ENCODE data around the gene CFAP20DC.

Gene CFAP20DC

DNA sequence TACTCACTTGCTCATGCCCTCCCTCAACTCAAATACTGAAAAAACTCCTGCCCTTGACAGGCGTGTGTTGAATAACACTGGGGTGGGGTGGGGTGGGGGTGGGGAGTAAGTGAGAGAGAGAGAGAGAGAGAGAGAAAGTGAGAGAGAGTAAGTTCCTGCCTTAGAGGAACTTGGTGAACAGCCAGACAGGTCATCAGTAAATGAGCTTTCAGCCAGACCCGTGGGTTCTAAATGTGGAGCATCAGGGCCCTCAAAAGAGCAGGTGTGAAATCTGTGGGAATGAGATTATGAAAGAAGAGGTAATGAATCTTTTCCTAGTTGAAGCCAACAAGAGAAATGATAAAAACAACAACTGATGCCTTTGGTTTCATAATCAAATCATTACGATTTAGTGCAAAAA lies 248.9 kb downstream of the CFAP20DC start:
- no peak for DNase-seq (ENCODE audit: low spot score)

- DNase-seq (ENCODE audit: low spot score): no peak
Observed at GRCh38 chr3:58800032-58800431, 249.8 kb downstream of the CFAP20DC start.

DNA sequence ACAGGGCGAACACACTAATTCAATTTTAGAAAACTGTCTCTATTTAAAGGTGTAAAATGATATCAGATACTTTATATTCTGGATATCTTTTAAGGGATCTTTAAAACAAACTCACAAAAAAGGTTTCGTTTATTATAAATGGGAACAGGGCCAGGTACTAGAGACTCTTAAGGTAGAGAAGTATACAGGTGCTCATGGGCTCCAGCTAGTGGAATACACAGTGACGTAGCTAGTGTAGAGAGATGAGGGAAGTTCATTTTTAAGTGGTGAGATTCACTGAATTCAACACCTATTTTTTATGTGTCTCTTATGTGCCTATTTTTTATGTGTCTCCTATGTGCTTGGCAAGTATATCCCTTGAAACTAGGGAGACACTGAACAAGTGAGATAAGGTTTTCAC lies 250.6 kb downstream of the CFAP20DC start:
- no peak for DNase-seq (ENCODE audit: low spot score)

DNA sequence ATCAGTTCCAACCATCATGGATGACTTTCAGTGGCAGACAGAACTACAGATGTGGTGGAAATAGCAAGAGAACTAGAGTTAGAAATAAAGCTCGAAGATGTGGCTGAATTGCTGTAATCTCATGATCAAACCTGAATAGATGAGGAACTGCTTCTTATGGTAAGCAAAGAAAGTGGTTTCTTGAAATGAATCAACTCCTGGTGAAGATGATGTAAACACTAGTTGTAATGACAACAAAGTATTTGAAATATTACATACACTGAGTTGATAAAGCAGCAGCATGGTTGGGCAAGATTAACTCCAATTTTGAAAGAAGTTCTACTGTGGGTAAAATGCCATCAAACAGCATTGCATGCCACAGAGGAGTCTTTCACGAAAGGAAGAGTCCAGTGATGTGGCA lies 251.5 kb downstream of the CFAP20DC start:
- no peak for DNase-seq (ENCODE audit: low spot score)

DNA sequence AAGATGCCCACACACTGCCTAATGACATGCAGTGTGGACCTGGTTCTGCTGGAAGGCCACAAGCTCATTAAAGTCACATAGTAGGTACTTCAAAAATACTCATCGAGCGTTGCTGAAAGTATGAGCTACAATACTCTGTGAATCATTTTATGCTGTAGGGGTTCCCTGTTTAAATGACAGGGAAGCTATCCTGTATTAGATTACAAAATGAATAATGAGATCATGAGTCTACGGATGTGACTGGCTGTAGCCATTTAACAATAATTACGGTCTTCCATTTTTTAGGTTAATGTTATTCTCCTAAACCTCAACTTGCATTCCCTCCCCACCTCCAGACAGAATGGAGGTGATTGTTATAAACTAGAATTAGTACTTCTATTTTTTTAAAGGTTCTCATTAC lies 255.1 kb downstream of the CFAP20DC start:
- no peak for DNase-seq (ENCODE audit: low spot score)

GRCh38 chr3:58793938-58794337 lies 255.9 kb downstream of the CFAP20DC start:
- DNase-seq (ENCODE audit: low spot score): no peak

DNA sequence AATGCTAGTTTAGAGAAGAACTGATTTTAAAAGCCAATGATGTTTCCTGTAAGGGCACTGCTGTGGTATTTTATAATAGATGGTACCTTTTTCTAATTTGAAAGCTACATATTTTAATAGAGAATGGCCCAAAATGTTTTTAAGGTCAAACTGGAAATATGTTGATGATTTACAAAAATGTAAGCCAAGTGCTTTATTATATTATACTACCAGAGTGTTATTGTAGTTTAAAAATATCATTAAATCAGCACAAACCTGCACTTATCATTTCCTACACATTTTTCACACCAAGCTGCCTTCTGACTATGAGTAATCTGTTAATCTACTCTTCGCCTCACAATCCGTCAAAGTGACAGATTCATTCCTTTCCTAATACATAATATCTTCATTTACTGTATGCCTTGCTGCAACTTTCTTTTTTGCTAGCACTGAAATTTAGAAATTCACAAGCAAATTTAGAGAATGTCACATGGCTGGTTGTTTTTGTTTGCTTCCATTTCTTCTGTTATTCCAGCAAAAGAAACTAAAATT lies 256.8 kb downstream of the CFAP20DC start:
- no peak for DNase-seq (ENCODE audit: low spot score)

DNA sequence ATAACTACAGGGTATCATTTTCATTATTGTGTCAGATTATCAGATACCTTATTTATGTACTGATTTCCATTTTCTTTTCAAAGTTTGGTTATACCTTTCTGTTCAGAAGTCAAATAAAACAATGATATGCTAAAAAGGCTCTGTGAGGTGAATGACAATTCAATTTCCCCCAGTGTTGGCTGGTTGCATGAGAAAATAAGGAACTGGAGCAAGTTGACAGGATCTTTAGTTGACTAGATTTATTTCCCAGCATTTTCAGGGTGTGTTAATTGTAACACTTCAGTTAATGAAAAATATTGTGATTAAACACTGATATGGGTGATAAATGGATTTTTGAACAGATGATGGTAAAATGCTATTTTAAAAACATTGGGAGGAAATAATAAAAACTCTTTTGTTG lies 260.4 kb downstream of the CFAP20DC start:
- no peak for DNase-seq (ENCODE audit: low spot score)

- DNase-seq (ENCODE audit: low spot score): no peak
Observed at GRCh38 chr3:58784888-58785287, 264.9 kb downstream of the CFAP20DC start.

DNA sequence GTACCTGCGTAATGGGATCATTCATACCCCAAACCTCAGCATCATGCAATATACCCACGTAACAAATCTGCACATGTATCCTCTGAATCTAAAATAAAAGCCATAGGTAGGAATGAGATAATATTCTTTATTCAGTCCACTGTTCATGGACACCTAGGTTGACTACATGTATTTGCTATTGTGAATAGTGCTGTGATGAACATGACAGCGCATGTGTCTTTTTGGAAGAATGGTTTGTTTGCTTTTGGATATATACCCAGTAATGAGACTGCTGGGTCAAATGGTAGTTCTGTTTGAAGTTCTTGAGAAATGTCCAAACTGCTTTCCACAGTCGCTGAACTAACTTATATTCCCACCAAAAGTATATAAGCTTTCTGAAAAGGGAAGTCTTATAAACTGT lies 265.4 kb downstream of the CFAP20DC start:
- DNase-seq (ENCODE audit: low spot score): no peak

DNA sequence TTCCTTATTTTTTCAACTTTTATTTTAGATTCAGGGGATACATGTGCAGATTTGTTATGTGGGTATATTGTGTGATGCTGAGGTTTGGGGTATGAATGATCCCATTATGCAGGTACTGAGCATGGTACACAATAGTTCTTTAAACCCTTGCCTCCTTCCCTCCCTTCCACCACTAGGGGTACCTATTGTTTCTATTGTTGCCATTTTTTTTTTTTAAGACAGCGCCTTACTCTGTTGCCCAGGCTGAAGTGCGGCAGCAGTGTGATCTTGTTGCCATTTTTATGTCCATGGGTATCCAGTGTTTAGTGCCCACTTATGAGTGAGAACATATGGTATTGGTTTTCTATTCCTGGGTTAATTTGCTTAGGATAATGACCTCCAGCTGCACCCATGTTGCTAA lies 266.0 kb downstream of the CFAP20DC start:
- no peak for DNase-seq (ENCODE audit: low spot score)

GRCh38 chr3:58779934-58780333 lies 269.9 kb downstream of the CFAP20DC start:
- DNase-seq (ENCODE audit: low spot score): no peak

- no peak for DNase-seq (ENCODE audit: low spot score)
Observed at GRCh38 chr3:58776231-58776630, 273.6 kb downstream of the CFAP20DC start.

GRCh38 chr3:58772462-58772861 lies 277.4 kb downstream of the CFAP20DC start:
- no peak for DNase-seq (ENCODE audit: low spot score)

DNA sequence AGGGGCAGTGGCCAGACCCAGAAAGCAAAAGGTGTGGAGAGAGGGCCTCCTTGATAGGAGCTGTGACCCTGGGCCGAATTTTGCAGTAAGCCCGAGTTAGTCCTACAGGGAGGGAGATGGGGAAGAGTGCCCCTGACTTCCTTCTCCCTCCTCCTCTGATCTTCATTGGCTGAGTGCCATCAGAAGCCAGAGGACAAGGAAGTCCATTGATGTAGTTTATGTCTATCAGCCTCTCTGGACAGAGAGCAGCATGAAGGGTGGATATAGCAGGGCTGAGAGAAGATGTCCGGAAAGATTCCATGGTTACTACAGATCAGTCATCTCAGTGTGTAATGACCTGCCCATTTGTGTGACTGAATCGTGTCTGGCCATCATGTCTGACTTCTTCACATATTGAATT lies 280.8 kb downstream of the CFAP20DC start:
- DNase-seq (ENCODE audit: low spot score): no peak

DNA sequence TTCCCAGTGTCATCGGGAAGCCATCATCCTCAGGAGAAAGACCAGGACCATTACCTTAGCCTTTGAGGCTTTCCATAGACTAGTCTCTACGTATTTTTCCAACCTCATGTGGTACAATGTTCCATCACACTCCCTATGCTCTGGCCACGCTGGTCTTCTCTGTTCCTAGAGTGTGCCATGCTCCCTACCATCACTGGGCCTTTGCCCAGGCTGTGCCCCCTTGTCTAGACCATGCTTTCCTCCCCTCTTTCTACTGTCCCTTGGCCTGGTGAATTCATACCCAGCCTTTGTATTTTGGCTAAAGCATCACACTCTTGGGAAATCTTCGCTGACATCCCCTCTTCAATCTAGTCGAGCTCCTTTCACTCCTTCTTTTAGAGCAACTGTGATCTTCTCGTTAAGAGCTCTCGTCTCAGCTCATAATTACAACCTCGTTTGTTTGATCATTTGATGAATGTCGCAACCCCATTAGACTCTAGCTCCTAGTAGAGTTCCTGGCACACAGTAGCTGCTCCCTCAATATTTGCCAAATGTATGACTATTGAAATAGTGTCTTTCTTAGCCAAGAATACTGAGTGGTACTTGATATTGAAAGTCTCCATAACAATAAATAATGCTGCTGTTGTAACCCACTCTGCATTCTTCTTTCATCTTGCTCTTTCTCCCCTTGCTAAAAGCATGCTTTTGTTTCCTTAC lies 283.1 kb downstream of the CFAP20DC start:
- no peak for DNase-seq (ENCODE audit: low spot score)

- DNase-seq (ENCODE audit: low spot score): no peak
Observed at GRCh38 chr3:58755150-58755549, 294.7 kb downstream of the CFAP20DC start.

GRCh38 chr3:58754074-58754473 lies 295.8 kb downstream of the CFAP20DC start:
- DNase-seq (ENCODE audit: low spot score): no peak

- DNase-seq (ENCODE audit: low spot score): no peak
Observed at GRCh38 chr3:58751882-58752567, 297.8 kb downstream of the CFAP20DC start.

DNA sequence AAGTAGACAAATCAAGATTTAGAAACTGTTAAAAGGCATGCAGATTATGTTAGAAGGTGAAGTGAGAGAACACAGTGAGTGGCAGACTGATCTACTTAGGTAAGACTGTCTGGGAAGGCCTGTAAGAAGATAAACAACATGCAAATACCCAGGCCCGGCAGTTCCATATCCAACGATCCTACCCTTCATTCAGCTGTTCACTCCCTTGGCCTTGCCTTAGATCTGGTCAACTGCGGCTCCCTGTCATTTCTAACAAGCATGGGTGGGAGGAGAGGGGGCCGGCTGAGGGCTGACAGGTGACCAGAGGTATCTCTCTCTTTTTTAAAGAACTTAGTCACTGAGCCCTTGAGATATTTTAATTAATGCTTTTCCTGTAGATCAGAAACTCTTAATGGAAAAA lies 298.6 kb downstream of the CFAP20DC start:
- DNase-seq (ENCODE audit: low spot score): no peak

- DNase-seq (ENCODE audit: low spot score): no peak
Observed at GRCh38 chr3:58749948-58750347, 299.9 kb downstream of the CFAP20DC start.

- no peak for DNase-seq (ENCODE audit: low spot score)
Observed at GRCh38 chr3:58748024-58748423, 301.8 kb downstream of the CFAP20DC start.

DNA sequence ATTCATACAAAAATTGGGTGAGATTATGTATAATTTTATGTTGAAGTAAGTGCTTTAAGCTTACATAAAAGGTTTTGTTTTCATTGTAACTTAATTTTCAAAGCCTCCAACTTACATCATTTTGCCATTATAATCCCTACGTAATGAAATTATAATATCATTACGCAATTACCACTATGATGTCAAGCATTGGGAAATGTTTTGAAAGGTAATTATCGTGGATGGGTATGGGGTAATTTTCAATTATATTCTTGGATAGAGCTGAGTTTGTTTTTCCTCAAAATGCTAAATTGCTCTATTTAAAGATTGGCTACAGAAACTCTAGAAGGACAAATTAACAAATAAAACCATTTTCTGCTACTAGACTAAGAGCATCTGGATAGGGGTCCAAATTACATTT lies 303.1 kb downstream of the CFAP20DC start:
- no peak for DNase-seq (ENCODE audit: low spot score)

- no peak for DNase-seq (ENCODE audit: low spot score)
Observed at GRCh38 chr3:58743296-58743695, 306.5 kb downstream of the CFAP20DC start.
